H9 (cell line): ENCODE measurements around the gene RIC1. TPM values are rescaled to one million over a fixed set of nuclear protein-coding genes. Genes with fewer than 3 reads are reported as not detected.

Source experiments
- DNase-seq: peaks from one replicate; pipeline ENCODE4 v3.0.0-alpha.2; 2017
- H2AFZ ChIP-seq: one replicate; pipeline ENCODE4 v1.6.1; 2013; ENCODE audit warnings: mild to moderate bottlenecking, low read length, control low read depth, moderate library complexity
- H2AK5ac ChIP-seq: 2 replicates; pipeline ENCODE4 v1.6.1; 2013; ENCODE audit warnings: low read length, control low read depth, mixed read lengths; ENCODE audit not compliant: insufficient read length
- H2BK120ac ChIP-seq: one replicate; pipeline ENCODE4 v1.6.1; 2013; ENCODE audit warnings: low read depth, mild to moderate bottlenecking, low read length, control low read depth, inconsistent platforms; ENCODE audit not compliant: poor library complexity, severe bottlenecking
- H2BK12ac ChIP-seq: 2 replicates; pipeline ENCODE4 v1.6.1; 2013; ENCODE audit warnings: low read length, control low read depth, mixed read lengths, low read depth; ENCODE audit not compliant: insufficient read length
- H2BK15ac ChIP-seq: 2 replicates; pipeline ENCODE4 v1.6.1; 2013; ENCODE audit warnings: low read depth, low read length, control low read depth
- H2BK20ac ChIP-seq: one replicate; pipeline ENCODE4 v1.6.1; 2013; ENCODE audit warnings: low read depth, mild to moderate bottlenecking, low read length, control low read depth, inconsistent platforms; ENCODE audit not compliant: poor library complexity, severe bottlenecking
- H2BK5ac ChIP-seq: 2 replicates; pipeline ENCODE4 v1.6.1; 2013; ENCODE audit warnings: low read length, control low read depth, mixed read lengths; ENCODE audit not compliant: insufficient read length
- H3K14ac ChIP-seq: 2 replicates; pipeline ENCODE4 v1.6.1; 2013; ENCODE audit warnings: low read length, control low read depth; ENCODE audit not compliant: insufficient read depth
- H3K18ac ChIP-seq: 2 replicates; pipeline ENCODE4 v1.6.1; 2013; ENCODE audit warnings: low read depth, mild to moderate bottlenecking, mixed read lengths, low read length, control low read depth; ENCODE audit not compliant: insufficient read length
- H3K23ac ChIP-seq: 2 replicates; pipeline ENCODE4 v1.6.1; 2013; ENCODE audit warnings: low read length, control low read depth, mixed read lengths, low read depth; ENCODE audit not compliant: insufficient read length
- H3K23me2 ChIP-seq: 2 replicates; pipeline ENCODE4 v1.6.1; 2013; ENCODE audit warnings: low read depth, mild to moderate bottlenecking, mixed read lengths, low read length, control low read depth; ENCODE audit not compliant: insufficient read length, poor library complexity, severe bottlenecking
- H3K27ac ChIP-seq: 2 replicates; pipeline ENCODE4 v1.5.1; 2013; ENCODE audit warnings: low read length, control low read depth, mixed read lengths, low read depth; ENCODE audit not compliant: insufficient read length
- H3K27me3 ChIP-seq: 2 replicates; pipeline ENCODE4 v1.6.1; 2013; ENCODE audit warnings: low read length, control low read depth, inconsistent platforms; ENCODE audit not compliant: insufficient read depth
- H3K4ac ChIP-seq: 2 replicates; pipeline ENCODE4 v1.6.1; 2013; ENCODE audit warnings: low read depth, mild to moderate bottlenecking, control low read depth, inconsistent platforms, low read length, moderate library complexity
- H3K4me1 ChIP-seq: 2 replicates; pipeline ENCODE4 v1.6.1; 2013; ENCODE audit warnings: low read length, control low read depth, inconsistent platforms; ENCODE audit not compliant: insufficient read depth
- H3K4me2 ChIP-seq: 2 replicates; pipeline ENCODE4 v1.6.1; 2013; ENCODE audit warnings: low read length, control low read depth, mixed read lengths; ENCODE audit not compliant: insufficient read length, insufficient read depth
- H3K56ac ChIP-seq: 2 replicates; pipeline ENCODE4 v1.6.1; 2013; ENCODE audit warnings: low read depth, mild to moderate bottlenecking, mixed read lengths, low read length, control low read depth; ENCODE audit not compliant: insufficient read length
- H3K79me1 ChIP-seq: 2 replicates; pipeline ENCODE4 v1.6.1; 2013; ENCODE audit warnings: low read depth, mild to moderate bottlenecking, moderate library complexity, low read length, control low read depth, inconsistent platforms; ENCODE audit not compliant: insufficient read depth, poor library complexity, severe bottlenecking
- H3K79me2 ChIP-seq: 2 replicates; pipeline ENCODE4 v1.6.1; 2013; ENCODE audit warnings: low read length, control low read depth, inconsistent platforms; ENCODE audit not compliant: insufficient read depth
- H3K9ac ChIP-seq: 2 replicates; pipeline ENCODE4 v1.6.1; 2013; ENCODE audit warnings: low read length, control low read depth, mixed read lengths; ENCODE audit not compliant: insufficient read length; ENCODE audit errors: extremely low read depth
- H3K9me3 ChIP-seq: one replicate; pipeline ENCODE4 v1.6.1; 2013; ENCODE audit warnings: low read depth, low read length, inconsistent platforms; ENCODE audit not compliant: control insufficient read depth
- H3T11ph ChIP-seq: one replicate; pipeline ENCODE4 v1.6.1; 2013; ENCODE audit warnings: mild to moderate bottlenecking, low read length, control low read depth, inconsistent platforms
- H4K20me1 ChIP-seq: one replicate; pipeline ENCODE4 v1.6.1; 2013; ENCODE audit not compliant: control insufficient read depth, insufficient read length, insufficient read depth
- H4K5ac ChIP-seq: 2 replicates; pipeline ENCODE4 v1.6.1; 2013; ENCODE audit warnings: low read depth, mild to moderate bottlenecking, mixed read lengths, low read length, control low read depth; ENCODE audit not compliant: insufficient read length
- H4K8ac ChIP-seq: replicated peaks from 2 replicates; pipeline ENCODE4 v1.6.1; 2013; ENCODE audit warnings: low read length, control low read depth, mixed read lengths, low read depth; ENCODE audit not compliant: insufficient read length
- H4K91ac ChIP-seq: 2 replicates; pipeline ENCODE4 v1.6.1; 2013; ENCODE audit warnings: low read depth, mild to moderate bottlenecking, moderate library complexity, mixed read lengths, low read length, control low read depth; ENCODE audit not compliant: insufficient read length
- H3K27ac Mint-ChIP-seq, 3 experiments: 2 replicates in 2 of 3; 3 replicates in 1 of 3; pipeline ENCODE4 v1.8.0; 2020 to 2021; ENCODE audit warnings: mixed read lengths in 3 of 3, mild to moderate bottlenecking in 1 of 3, moderate library complexity in 1 of 3
- H3K27me3 Mint-ChIP-seq: 2 replicates; pipeline ENCODE4 v1.8.0; 2021; ENCODE audit warnings: low read depth, mild to moderate bottlenecking, moderate library complexity, mixed read lengths
- H3K36me3 Mint-ChIP-seq, 3 experiments: 2 replicates in 2 of 3; 3 replicates in 1 of 3; pipeline ENCODE4 v1.8.0; 2020 to 2021; ENCODE audit warnings: low read depth in 3 of 3, mixed read lengths in 3 of 3; ENCODE audit not compliant: insufficient read depth in 1 of 3
- H3K4me1 Mint-ChIP-seq, 2 experiments: 2 replicates each; pipeline ENCODE4 v1.8.0; 2020; ENCODE audit warnings: mixed read lengths in 2 of 2
- H3K4me3 Mint-ChIP-seq, 2 experiments: 2 replicates in 1 of 2; 3 replicates in 1 of 2; pipeline ENCODE4 v1.8.0; 2020 to 2021; ENCODE audit warnings: mild to moderate bottlenecking in 2 of 2, mixed read lengths in 2 of 2, moderate library complexity in 1 of 2
- H3K9me3 Mint-ChIP-seq, 2 experiments: 2 replicates in 1 of 2; 3 replicates in 1 of 2; pipeline ENCODE4 v1.8.0; 2020; ENCODE audit warnings: mild to moderate bottlenecking in 2 of 2, mixed read lengths in 2 of 2, moderate library complexity in 1 of 2
- CTCF ChIP-seq: fragments of 200-600 bp; sonication (generic); conservative IDR thresholded peaks from 3 replicates; pipeline ENCODE4 v1.8.0; 2021; ENCODE audit warnings: antibody characterized with exemption, mild to moderate bottlenecking
- WGBS: extraction: QIAGEN DNeasy Blood & Tissue Kit; methylation state at CpG from one replicate; pipeline ENCODE4 v1.1.7; 2013; ENCODE audit warnings: missing lambda C conversion rate, low lambda C conversion rate, mixed read lengths; ENCODE audit not compliant: insufficient read length; ENCODE audit errors: extremely low coverage; 5-methylcytosine and 5-hydroxymethylcytosine counted together
- total RNA-seq: library from RNA; stranded (reverse); gene quantifications from 2 replicates; pipeline ENCODE4 v1.2.1, GENCODE V29; 2021

Gene RIC1
- total RNA-seq, 1 experiment from 2014 or later = 13.7 TPM

GRCh38 chr9:5646116-5646515 lies 17.2 kb downstream of the RIC1 start:
- DNase-seq = no peak
- Histone ChIP-seq H3K56ac (no peak overlapping the region), H3K27ac (no peak overlapping the region), H3K4me1 (no peaks in the 10 kb centered on the region), H3K79me2 (peaks cover 29% of the 10 kb centered on the region; the same call in 1 of the 2 replicates), H4K5ac (no peak overlapping the region), H3K9ac (no peak overlapping the region), H3K4ac (no peak overlapping the region), H2BK120ac (no peak overlapping the region), H4K91ac (no peak overlapping the region), H2AFZ (no peak overlapping the region), H3K23me2 (no peaks in the 10 kb centered on the region), H2BK15ac (no peak overlapping the region), H3K9me3 (no peaks in the 10 kb centered on the region), H3T11ph (no peak overlapping the region), H2BK5ac (no peak overlapping the region), H3K27me3 (no peaks in the 10 kb centered on the region), H4K20me1 (no peaks in the 10 kb centered on the region), H3K23ac (no peak overlapping the region), H3K18ac (no peak overlapping the region), H3K79me1 (no peaks in the 10 kb centered on the region), H3K14ac (no peak overlapping the region), H2BK12ac (no peak overlapping the region), H2AK5ac (no peak overlapping the region), H4K8ac (no peak overlapping the region), H3K4me2 (no peak overlapping the region), H2BK20ac (no peak overlapping the region)
- TF ChIP-seq CTCF = no peak
- H3K4me1 Mint-ChIP-seq = peaks cover 0 to 3% of the 10 kb centered on the region in 2 experiments; a peak in 1 of 4 replicates
- no peaks in the 10 kb centered on the region for H3K27me3 Mint-ChIP-seq
- H3K4me3 Mint-ChIP-seq = no peak overlapping the region
- peaks cover 0 to 7% (median 4%) of the 10 kb centered on the region in 3 experiments; a peak in 5 of 7 replicates for H3K36me3 Mint-ChIP-seq
- WGBS = no CpG with 5 or more reads among the region's 3 CpGs
- peaks cover 2 to 4% of the 10 kb centered on the region in 2 experiments; a peak in 4 of 5 replicates for H3K9me3 Mint-ChIP-seq
- H3K27ac Mint-ChIP-seq = no peak overlapping the region
